Karpas-422 (cell line): ENCODE measurements around the gene TM7SF3. TPM values are rescaled to one million over a fixed set of nuclear protein-coding genes. Genes with fewer than 3 reads are reported as not detected.

Experiments used
- DNase-seq: peaks from one replicate; pipeline ENCODE4 v3.0.0-alpha.2; 2015
- H2AFZ ChIP-seq: fragments of 200-600 bp; sonication (generic); 2 replicates; pipeline ENCODE4 v1.6.1; 2014; ENCODE audit warnings: antibody characterized with exemption, low read length, mixed read lengths
- H3K27ac ChIP-seq: fragments of 200-600 bp; sonication (generic); 2 replicates; pipeline ENCODE4 v1.5.1; 2014; ENCODE audit warnings: mild to moderate bottlenecking, low read length, moderate library complexity
- H3K27me3 ChIP-seq: fragments of 200-600 bp; sonication (generic); 2 replicates; pipeline ENCODE4 v1.6.1; 2014; ENCODE audit warnings: low read length, mixed read lengths
- H3K36me3 ChIP-seq: fragments of 200-600 bp; sonication (generic); 2 replicates; pipeline ENCODE4 v1.6.1; 2014; ENCODE audit warnings: low read length, mixed read lengths; ENCODE audit not compliant: insufficient read depth
- H3K4me1 ChIP-seq: fragments of 200-600 bp; sonication (generic); 2 replicates; pipeline ENCODE4 v1.6.1; 2014; ENCODE audit warnings: mild to moderate bottlenecking, low read length, mixed read lengths
- H3K4me2 ChIP-seq: fragments of 200-600 bp; sonication (generic); 2 replicates; pipeline ENCODE4 v1.6.1; 2014; ENCODE audit warnings: low read length, low read depth, mild to moderate bottlenecking; ENCODE audit not compliant: poor library complexity, severe bottlenecking
- H3K4me3 ChIP-seq: fragments of 200-600 bp; sonication (generic); 2 replicates; pipeline ENCODE4 v1.5.1; 2014; ENCODE audit warnings: mild to moderate bottlenecking, antibody characterized with exemption, low read length, mixed read lengths
- H3K79me2 ChIP-seq: fragments of 200-600 bp; sonication (generic); 2 replicates; pipeline ENCODE4 v1.6.1; 2014; ENCODE audit warnings: mild to moderate bottlenecking, low read length, mixed read lengths
- H3K9ac ChIP-seq: fragments of 200-600 bp; sonication (generic); 2 replicates; pipeline ENCODE4 v1.6.0; 2014; ENCODE audit warnings: low read length
- H3K9me2 ChIP-seq: fragments of 200-600 bp; sonication (generic), shearing (Covaris generic); replicated peaks from 2 replicates; pipeline ENCODE4 v1.6.0; 2014; ENCODE audit warnings: mild to moderate bottlenecking, low read length, moderate library complexity; ENCODE audit not compliant: insufficient read depth
- H3K9me3 ChIP-seq: fragments of 300-700, 200-600 bp; sonication (generic); 2 replicates; pipeline ENCODE4 v1.6.1; 2014; ENCODE audit warnings: low read length, mixed read lengths
- H4K20me1 ChIP-seq: fragments of 200-600 bp; sonication (generic); 2 replicates; pipeline ENCODE4 v1.6.1; 2014; ENCODE audit warnings: mild to moderate bottlenecking, antibody characterized with exemption, low read length, low read depth; ENCODE audit not compliant: insufficient read depth
- total RNA-seq: library from RNA; depleted of rRNA; stranded (reverse); fragments of >200 nt; shearing (Covaris generic); gene quantifications from 2 replicates; pipeline ENCODE4 v1.2.3, GENCODE V29; 2014; ENCODE audit warnings: low replicate concordance; rRNA removed

Gene TM7SF3
- 47.7 and 59.0 TPM in 2 replicates for total RNA-seq

GRCh38 chr12:27014085-27014858 is at the start of gene TM7SF3:
Gene TM7SF3, minus strand, starts transcription at chr12:27014384. Its CDS starts 216 bp downstream, at chr12:27014168.
- DNase-seq: peak; percentile 98
- H3K79me2 ChIP-seq: peaks cover 42% of the 10 kb centered on the region
- H4K20me1 ChIP-seq: no peaks in the 10 kb centered on the region
- no peaks in the 10 kb centered on the region for H3K9me2 ChIP-seq
- peak within 1 kb of the TSS; percentile 56 for H3K27ac ChIP-seq
- no peaks in the 10 kb centered on the region for H3K27me3 ChIP-seq
- H3K4me2 ChIP-seq: peak within 1 kb of the TSS; percentile 96
- peak within 1 kb of the TSS; percentile 97 for H3K4me3 ChIP-seq
- H3K36me3 ChIP-seq: peaks cover 7% of the 10 kb centered on the region; the same call in 1 of the 2 replicates
- no peaks in the 10 kb centered on the region for H3K9me3 ChIP-seq
- H2AFZ ChIP-seq: peak within 1 kb of the TSS; percentile 100
- H3K4me1 ChIP-seq: peaks cover 55% of the 10 kb centered on the region
- peak within 1 kb of the TSS; percentile 81 for H3K9ac ChIP-seq

- no peak overlapping the region for H3K4me3 ChIP-seq
- no peaks in the 10 kb centered on the region for H3K36me3 ChIP-seq
- no peaks in the 10 kb centered on the region for H3K9me2 ChIP-seq
- H3K27ac ChIP-seq: no peak overlapping the region
- no peak overlapping the region for H2AFZ ChIP-seq
- H3K4me1 ChIP-seq: no peaks in the 10 kb centered on the region; the same call in 1 of the 2 replicates
- no peak overlapping the region for H3K9ac ChIP-seq
- no peaks in the 10 kb centered on the region for H3K27me3 ChIP-seq
- H3K9me3 ChIP-seq: 0 out of 2 replicates have a peak, but pooled peaks cover 4% of the 10 kb centered on the region
- H3K79me2 ChIP-seq: no peaks in the 10 kb centered on the region
- no peak for DNase-seq
- no peak overlapping the region for H3K4me2 ChIP-seq
- H4K20me1 ChIP-seq: no peaks in the 10 kb centered on the region
Observed at GRCh38 chr12:27063250-27063851, 49.2 kb upstream of the TM7SF3 start.

GRCh38 chr12:27061317-27061716 is 47.1 kb upstream of the TM7SF3 start:
- Histone ChIP-seq H2AFZ (no peak overlapping the region), H3K27ac (no peak overlapping the region)

GRCh38 chr12:27060740-27061139 is 46.6 kb upstream of the TM7SF3 start:
- Histone ChIP-seq H3K9me3 (0 out of 2 replicates have a peak, but pooled peaks cover 4% of the 10 kb centered on the region), H3K4me2 (no peak overlapping the region), H3K79me2 (no peaks in the 10 kb centered on the region), H3K27me3 (no peaks in the 10 kb centered on the region), H3K4me3 (no peak overlapping the region), H3K9ac (no peak overlapping the region), H3K9me2 (0 out of 2 replicates have a peak, but pooled peaks cover 4% of the 10 kb centered on the region), H4K20me1 (no peaks in the 10 kb centered on the region), H3K27ac (no peak overlapping the region), H2AFZ (no peak overlapping the region), H3K4me1 (no peaks in the 10 kb centered on the region; the same call in 1 of the 2 replicates), H3K36me3 (no peaks in the 10 kb centered on the region)
- no peak for DNase-seq

More at GRCh38 chr12:27061317-27061716, 47.1 kb upstream of the TM7SF3 start:
- Histone ChIP-seq H3K36me3 (no peaks in the 10 kb centered on the region), H3K27me3 (no peaks in the 10 kb centered on the region), H3K4me3 (no peak overlapping the region), H4K20me1 (no peaks in the 10 kb centered on the region), H3K9ac (no peak overlapping the region), H3K79me2 (no peaks in the 10 kb centered on the region), H3K4me2 (no peak overlapping the region), H3K4me1 (no peaks in the 10 kb centered on the region; the same call in 1 of the 2 replicates), H3K9me3 (0 out of 2 replicates have a peak, but pooled peaks cover 4% of the 10 kb centered on the region), H3K9me2 (0 out of 2 replicates have a peak, but pooled peaks cover 4% of the 10 kb centered on the region)
- DNase-seq: no peak

- H3K4me2 ChIP-seq: no peak overlapping the region
- no peaks in the 10 kb centered on the region for H3K79me2 ChIP-seq
Observed at GRCh38 chr12:27057543-27057942, 43.4 kb upstream of the TM7SF3 start.

GRCh38 chr12:27055966-27056365 is 41.8 kb upstream of the TM7SF3 start:
- Histone ChIP-seq H3K27me3 (no peaks in the 10 kb centered on the region), H4K20me1 (no peaks in the 10 kb centered on the region), H3K4me2 (no peak overlapping the region), H3K4me1 (no peaks in the 10 kb centered on the region), H3K9me2 (0 out of 2 replicates have a peak, but pooled peaks cover 7% of the 10 kb centered on the region), H3K4me3 (no peak overlapping the region), H3K9me3 (no peaks in the 10 kb centered on the region), H2AFZ (no peak overlapping the region), H3K79me2 (no peaks in the 10 kb centered on the region), H3K9ac (no peak overlapping the region), H3K27ac (no peak overlapping the region), H3K36me3 (no peaks in the 10 kb centered on the region)
- no peak for DNase-seq

More at GRCh38 chr12:27057543-27057942, 43.4 kb upstream of the TM7SF3 start:
- Histone ChIP-seq H3K9me3 (0 out of 2 replicates have a peak, but pooled peaks cover 4% of the 10 kb centered on the region), H3K36me3 (no peaks in the 10 kb centered on the region), H3K9ac (no peak overlapping the region), H3K4me3 (no peak overlapping the region), H2AFZ (no peak overlapping the region), H3K27me3 (no peaks in the 10 kb centered on the region), H4K20me1 (no peaks in the 10 kb centered on the region), H3K27ac (no peak overlapping the region), H3K9me2 (0 out of 2 replicates have a peak, but pooled peaks cover 7% of the 10 kb centered on the region), H3K4me1 (no peaks in the 10 kb centered on the region)
- DNase-seq: no peak

GRCh38 chr12:27052742-27053141 is 38.6 kb upstream of the TM7SF3 start:
- H3K4me3 ChIP-seq: no peak overlapping the region
- H3K4me2 ChIP-seq: no peak overlapping the region
- H3K27me3 ChIP-seq: no peaks in the 10 kb centered on the region
- no peaks in the 10 kb centered on the region for H4K20me1 ChIP-seq
- H3K79me2 ChIP-seq: no peaks in the 10 kb centered on the region
- no peak overlapping the region for H3K27ac ChIP-seq
- DNase-seq: no peak
- H3K9ac ChIP-seq: no peak overlapping the region
- no peaks in the 10 kb centered on the region for H3K36me3 ChIP-seq
- no peaks in the 10 kb centered on the region for H3K9me3 ChIP-seq
- H2AFZ ChIP-seq: no peak overlapping the region
- no peaks in the 10 kb centered on the region for H3K4me1 ChIP-seq
- H3K9me2 ChIP-seq: 0 out of 2 replicates have a peak, but pooled peaks cover 7% of the 10 kb centered on the region

- Histone ChIP-seq H3K27me3 (no peaks in the 10 kb centered on the region), H3K9me3 (no peaks in the 10 kb centered on the region), H3K36me3 (no peaks in the 10 kb centered on the region), H3K4me3 (no peak overlapping the region), H3K9ac (no peak overlapping the region), H3K9me2 (0 out of 2 replicates have a peak, but pooled peaks cover 3% of the 10 kb centered on the region), H3K79me2 (no peaks in the 10 kb centered on the region), H3K4me2 (no peak overlapping the region), H2AFZ (no peak overlapping the region), H3K4me1 (no peaks in the 10 kb centered on the region), H4K20me1 (no peaks in the 10 kb centered on the region), H3K27ac (no peak overlapping the region)
- DNase-seq: no peak
Observed at GRCh38 chr12:27052176-27052575, 38.0 kb upstream of the TM7SF3 start.
